HG03103 (cell line): ENCODE results near the gene DDX25.

ENCODE experiments used
- ATAC-seq: cut with Tn5 transposase; IDR thresholded peaks from one replicate; pipeline ENCODE4 v1.9.1; 2021; ENCODE audit warnings: low read depth; ENCODE audit not compliant: unreplicated experiment

The DDX25 gene

DNA sequence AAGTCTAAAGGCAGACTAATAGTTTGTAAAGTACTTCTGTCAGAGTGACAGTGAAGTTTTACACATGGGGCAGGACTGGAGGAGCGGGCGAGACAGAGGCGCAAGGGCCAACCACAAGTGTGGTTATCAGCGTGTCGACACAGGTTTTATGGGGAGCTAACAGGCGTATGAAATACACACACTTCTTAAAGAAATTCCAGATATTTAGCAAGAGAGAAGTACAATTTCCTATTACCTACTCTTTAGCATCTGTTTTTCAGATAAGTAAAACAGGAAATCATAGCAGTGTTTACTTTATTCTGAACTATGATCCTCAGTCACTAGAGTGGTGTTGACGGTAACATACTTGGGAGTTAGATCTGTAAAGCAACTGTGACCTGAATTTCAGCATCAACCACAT lies 64.0 kb downstream of the DDX25 start:
- ATAC-seq = no peak

- ATAC-seq = no peak
These were observed 67.3 kb downstream of the DDX25 start for GRCh38 chr11:125971618-125972017.

DNA sequence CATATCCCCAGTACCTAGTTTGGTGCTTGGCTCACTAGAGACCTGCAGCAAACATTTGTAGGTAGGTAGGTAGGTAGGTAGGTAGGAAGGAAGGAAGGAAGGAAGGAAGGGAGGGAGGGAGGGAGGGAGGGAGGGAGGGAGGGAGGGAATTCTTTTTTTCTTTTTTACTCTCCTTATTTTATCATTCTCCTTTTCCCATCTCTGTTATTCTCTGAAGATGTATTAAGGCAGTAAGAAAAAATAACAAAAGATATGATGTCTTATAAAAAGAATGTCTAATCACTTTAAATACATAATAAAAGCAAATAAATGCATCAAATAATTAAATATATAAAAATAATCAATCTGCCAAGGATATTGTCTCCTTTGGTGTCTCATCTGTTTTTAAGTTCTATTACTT lies 70.0 kb downstream of the DDX25 start:
- ATAC-seq = no peak

GRCh38 chr11:125975634-125976033 lies 71.3 kb downstream of the DDX25 start:
- no peak for ATAC-seq

- ATAC-seq = no peak
These were observed 71.8 kb downstream of the DDX25 start for GRCh38 chr11:125976156-125976555.

GRCh38 chr11:125977333-125977732 lies 73.0 kb downstream of the DDX25 start:
- ATAC-seq = no peak

GRCh38 chr11:125978181-125978716 lies 73.9 kb downstream of the DDX25 start:
- no peak for ATAC-seq
